HG03378 (cell line): ENCODE measurements around the gene RBBP7.

Experiments used
- ATAC-seq: cut with Tn5 transposase; IDR thresholded peaks from one replicate; pipeline ENCODE4 v1.9.1; 2021; ENCODE audit warnings: mild to moderate bottlenecking, moderate library complexity; ENCODE audit not compliant: unreplicated experiment

Gene RBBP7

DNA sequence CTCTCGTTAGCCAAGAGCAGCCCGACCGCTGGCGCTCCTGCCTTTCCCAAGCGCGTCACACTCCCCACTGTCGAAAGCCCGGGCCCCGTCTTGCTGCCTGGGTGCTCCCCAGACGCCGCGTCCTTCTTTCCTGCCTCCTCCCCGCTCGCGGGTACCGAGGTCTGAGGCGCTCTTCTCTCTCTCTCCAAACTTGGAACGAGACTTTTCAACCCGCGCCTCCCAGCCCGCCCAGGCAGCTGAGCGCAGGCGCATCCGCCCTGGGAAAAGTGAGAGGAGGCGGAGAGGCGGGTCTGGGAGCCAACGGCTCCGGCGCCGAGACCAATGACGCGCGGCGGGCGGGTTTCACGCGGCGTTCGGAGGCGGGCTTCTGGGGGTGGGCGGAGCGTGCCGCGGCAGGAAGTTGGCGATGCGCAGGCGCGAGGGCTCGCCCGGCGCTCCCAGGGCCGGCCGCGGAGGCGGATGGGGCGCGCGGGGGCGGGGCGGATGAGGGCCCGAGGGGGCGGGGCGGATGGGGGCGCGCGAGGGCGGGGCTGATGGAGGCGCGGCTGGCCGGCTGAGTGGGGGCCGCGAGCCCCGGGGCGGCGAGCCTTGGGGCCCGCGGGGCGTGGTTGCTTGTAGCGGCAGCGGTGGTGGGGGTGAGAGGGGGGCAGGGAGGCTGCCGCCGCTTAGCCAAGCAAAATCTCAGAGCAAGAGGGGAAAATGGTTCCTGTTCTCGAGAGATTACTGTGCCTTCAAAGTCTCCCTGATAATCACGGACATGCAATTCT, at the start of gene RBBP7:
TSS of gene RBBP7 (minus strand) at position 268 of the 767 bp plus-strand sequence. CDS start 309 bp downstream, outside the sequence.
- ATAC-seq, result peak; percentile 66

GRCh38 chrX:16918979-16919378, 48.8 kb upstream of the RBBP7 start:
- ATAC-seq, result no peak

DNA sequence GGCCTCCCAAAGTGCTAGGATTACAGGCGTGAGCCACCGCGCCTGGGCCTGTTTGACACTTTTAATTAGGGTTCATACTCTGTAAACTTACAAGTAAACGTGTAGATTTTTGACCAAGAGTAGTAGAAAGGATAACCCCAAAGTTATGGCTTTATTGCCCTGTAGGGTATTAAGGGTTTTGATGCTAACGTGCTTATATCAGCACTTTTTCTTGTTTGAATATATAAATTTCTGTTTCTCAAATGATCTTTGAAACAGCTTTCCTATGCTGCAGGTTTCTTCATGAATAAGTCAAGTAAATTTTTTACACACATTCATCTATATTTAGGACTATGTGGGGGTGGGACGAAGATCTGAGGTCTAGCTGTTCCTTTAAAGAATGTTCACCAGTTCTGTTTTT, 47.0 kb upstream of the RBBP7 start:
- ATAC-seq, result no peak

GRCh38 chrX:16916561-16916960, 46.4 kb upstream of the RBBP7 start:
- ATAC-seq, result no peak

DNA sequence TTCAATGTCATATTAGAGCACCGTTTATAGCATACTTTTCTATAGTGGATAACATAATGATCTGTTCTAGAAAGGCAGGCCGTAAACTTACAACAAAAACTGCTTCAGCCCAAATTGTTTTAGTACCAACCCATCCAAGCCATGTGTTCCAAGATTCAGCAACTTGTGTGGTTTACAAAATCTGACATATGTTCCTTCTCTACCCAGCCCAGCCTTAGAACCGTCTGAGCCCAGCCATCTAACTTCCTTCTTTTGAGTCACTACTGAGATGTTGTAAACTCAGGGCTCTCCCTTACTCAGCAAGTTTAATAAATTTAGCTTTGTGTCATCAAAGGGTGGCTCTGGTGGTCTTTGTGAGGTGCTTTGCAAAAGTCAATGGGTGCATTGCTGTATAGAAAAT, 43.9 kb upstream of the RBBP7 start:
- no peak for ATAC-seq

GRCh38 chrX:16910376-16910775, 40.2 kb upstream of the RBBP7 start:
- no peak for ATAC-seq

DNA sequence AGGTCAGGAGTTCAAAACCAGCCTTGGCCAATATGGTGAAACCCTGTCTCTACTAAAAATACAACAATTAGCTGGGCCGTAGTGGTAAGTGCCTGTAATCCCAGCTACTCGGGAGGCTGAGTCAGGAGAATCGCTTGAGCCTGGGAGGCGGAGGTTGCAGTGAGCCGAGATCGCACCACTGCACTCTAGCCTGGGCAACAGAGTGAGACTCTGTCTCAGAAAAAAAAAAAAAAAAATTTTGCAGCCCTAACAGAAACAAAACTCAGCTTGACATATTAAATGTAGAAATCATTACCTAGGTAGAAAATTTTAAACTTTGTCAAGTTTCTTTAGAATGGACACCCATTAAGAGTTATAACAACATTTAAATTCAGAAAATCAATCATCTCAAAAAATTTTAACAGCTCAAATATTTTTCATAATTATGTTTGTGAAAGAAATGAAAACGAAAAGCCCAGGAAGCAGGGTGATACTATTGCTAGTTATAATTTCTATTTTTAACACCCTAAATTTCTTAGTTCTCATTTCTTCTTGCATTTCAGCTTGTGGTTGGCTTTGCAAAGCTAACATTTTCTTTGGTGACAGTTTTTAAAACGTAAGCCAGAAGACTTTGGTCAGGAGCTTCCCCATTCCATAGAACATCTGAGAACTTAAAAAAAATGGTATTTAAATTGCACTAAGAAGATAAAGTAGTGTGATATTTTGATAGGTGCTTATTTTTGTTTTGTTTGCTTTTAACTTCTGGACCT, 33.3 kb upstream of the RBBP7 start:
- no peak for ATAC-seq

GRCh38 chrX:16897445-16897844, 27.3 kb upstream of the RBBP7 start:
- ATAC-seq, result no peak

GRCh38 chrX:16892504-16893362, 22.6 kb upstream of the RBBP7 start:
- ATAC-seq, result peak; percentile 85

GRCh38 chrX:16885628-16886027, 15.5 kb upstream of the RBBP7 start:
- ATAC-seq, result no peak

- no peak for ATAC-seq
These were observed 13.3 kb upstream of the RBBP7 start for GRCh38 chrX:16883487-16883804.

DNA sequence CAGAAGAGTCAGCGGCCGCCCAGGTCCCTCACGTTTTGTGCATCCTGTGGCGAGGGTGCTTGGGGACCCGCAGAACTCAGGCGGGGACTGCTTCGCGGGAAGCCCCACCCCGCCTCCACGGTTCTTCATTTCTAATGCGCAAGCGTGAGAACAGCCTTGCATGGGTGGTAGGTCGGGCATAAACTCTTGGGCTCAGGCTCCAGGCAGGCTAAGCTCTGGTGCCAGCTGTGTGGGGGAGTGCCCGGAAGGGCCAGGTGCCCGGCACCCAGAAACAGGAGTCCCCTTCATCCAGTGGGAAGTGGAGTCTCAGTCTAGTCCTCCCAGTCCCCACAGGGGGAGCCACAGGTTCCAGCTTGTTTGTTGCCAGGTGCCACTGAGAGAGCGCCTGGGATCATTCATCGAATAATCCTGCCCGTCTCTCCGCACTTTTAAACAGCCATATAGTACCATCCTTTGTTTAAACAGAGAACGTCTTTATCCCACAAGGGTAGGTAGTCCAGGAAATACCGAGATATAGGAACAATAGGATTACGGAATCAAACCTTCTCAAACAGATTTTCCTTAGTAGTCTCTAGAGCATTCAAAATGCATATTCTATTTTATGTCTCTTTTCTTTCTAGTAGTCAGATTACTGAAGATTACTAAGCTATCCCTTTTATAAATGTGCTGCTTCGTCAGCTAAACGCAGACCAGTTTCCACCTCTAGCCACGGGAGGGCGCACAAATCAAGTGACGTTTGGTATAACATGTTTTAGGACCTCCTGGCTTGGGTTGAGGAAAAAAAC, 12.7 kb upstream of the RBBP7 start:
- no peak for ATAC-seq

DNA sequence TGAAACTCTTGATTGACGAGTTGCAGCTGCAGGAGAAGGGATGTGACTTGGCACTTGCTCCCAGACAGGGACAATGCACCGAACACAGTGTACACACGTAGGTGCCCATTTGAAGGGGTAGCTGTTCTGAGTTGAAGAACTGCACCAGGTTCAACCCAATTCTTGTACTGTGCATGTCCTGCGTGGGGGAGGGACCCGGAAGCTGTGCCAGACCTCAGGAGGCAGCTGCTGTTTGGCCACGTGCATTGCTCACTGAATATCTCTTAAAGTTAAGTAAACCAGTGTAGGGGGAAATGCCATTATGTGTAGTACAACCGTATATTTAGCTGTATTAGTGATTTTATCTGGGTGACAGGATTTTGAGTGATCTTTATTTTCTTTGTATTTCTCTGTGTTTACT, 12.0 kb upstream of the RBBP7 start:
- no peak for ATAC-seq

DNA sequence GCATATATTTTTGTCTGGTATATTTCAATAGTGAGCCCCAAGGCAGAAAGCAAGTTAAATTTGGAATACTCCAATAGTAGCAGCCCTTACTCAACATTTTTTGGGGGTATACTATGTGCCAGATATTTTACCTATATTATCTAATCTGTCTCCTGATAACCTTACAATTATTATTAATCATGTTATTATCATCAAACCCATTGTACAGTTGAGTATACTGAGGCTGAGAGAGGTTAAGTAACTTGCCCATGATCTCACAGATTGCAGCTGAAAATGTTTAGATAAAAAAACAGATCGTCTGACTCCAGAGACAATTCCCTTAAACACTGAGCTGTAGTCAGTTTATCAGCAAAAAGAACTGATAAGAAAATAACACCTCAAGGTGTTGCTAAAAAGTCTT, 6.5 kb upstream of the RBBP7 start:
- ATAC-seq, result no peak

DNA sequence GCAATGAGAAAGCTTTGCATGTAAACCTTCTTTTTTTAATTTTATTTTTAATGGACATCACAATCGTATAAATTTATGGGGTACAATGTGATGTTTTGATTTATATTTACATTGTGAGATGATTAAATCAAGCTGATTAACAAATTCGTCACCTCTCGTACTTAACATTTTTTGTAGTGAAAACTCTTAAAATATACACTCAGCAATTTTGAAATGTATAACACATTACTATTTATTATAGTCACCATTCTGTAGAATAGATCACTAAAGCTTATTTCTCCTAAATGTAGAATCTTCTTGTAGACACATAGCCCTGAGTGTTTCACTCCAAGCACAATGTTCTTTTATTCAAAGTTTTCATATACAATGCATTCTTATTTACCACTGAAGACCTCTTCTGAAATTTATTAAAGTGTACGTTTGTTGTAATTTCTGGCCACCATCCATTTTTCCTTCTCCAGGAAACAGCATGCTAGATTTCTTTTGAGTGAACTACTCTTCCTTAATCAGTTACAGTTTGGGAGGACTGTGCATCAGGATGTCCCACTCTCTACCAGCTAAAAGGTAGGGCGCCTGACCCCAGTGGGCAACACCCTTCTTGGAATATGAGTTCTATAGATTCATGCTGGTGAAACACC, 4.4 kb upstream of the RBBP7 start:
- ATAC-seq, result no peak

DNA sequence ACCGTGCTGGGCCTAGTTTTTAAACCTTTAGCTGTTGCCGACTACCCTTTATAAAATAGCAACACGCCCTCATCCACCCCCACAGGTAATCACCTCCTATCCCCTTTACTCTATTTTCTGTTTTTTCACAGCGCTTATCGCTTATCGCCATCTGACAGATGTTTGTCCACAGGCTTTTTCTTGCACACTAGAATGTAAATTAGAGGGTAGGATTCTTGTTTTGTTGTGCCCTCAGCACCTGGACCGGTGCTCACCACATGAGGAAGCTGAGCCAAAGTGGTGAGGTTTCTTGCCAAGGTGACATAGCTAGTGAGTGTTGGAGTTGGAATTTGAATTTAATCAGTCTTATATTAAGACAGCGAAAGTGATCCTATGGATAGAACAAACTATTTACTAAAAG, 2.9 kb upstream of the RBBP7 start:
- ATAC-seq, result no peak

- ATAC-seq, result no peak
These were observed 977 bp upstream of the RBBP7 start for GRCh38 chrX:16870862-16871815.

- peak; percentile 22 for ATAC-seq
These were observed 618 bp downstream of the RBBP7 start for GRCh38 chrX:16869393-16870094.

GRCh38 chrX:16868920-16869319, 1.2 kb downstream of the RBBP7 start:
- no peak for ATAC-seq
